Panc1 (cell line): ENCODE results near the gene PXK.

ENCODE experiments used
- POLR2AphosphoS5 ChIP-seq: IDR thresholded peaks from 2 replicates; pipeline ENCODE4 v1.6.1; 2012; ENCODE audit warnings: mild to moderate bottlenecking, low read depth, low read length, moderate library complexity
- SIN3A ChIP-seq: IDR thresholded peaks from 2 replicates; pipeline ENCODE4 v1.6.1; 2012; ENCODE audit warnings: low read depth, mild to moderate bottlenecking, low read length, moderate library complexity, borderline replicate concordance; ENCODE audit not compliant: insufficient read depth
- TF ChIP-seq, protein P1 (sequence below): fragments of 450-650 bp; IDR thresholded peaks from 2 replicates; pipeline ENCODE4 v1.5.1; 2017; ENCODE audit warnings: mild to moderate bottlenecking
- TF ChIP-seq, protein P2 (sequence below), 2 experiments: IDR thresholded peaks; 2 replicates each; pipeline ENCODE4 v1.6.1; 2011 to 2012; ENCODE audit warnings: low read depth in 2 of 2, control low read depth in 1 of 2, low read length in 1 of 2, mild to moderate bottlenecking in 1 of 2, moderate library complexity in 1 of 2; ENCODE audit not compliant: insufficient read depth in 1 of 2

DNA sequence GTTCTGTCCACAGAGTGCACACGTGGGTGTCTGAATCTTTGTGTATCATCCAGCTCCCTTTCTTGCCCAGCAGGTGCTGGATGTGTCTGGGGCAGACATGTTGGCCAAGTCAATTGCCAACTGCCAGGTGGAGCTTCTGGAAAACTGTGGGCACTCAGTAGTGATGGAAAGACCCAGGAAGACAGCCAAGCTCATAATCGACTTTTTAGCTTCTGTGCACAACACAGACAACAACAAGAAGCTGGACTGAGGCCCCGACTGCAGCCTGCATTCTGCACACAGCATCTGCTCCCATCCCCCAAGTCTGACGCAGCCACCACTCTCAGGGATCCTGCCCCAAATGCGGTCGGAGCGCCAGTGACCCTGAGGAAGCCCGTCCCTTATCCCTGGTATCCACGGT, 39.2 kb upstream of the PXK start:
- TF ChIP-seq, protein P1, sequence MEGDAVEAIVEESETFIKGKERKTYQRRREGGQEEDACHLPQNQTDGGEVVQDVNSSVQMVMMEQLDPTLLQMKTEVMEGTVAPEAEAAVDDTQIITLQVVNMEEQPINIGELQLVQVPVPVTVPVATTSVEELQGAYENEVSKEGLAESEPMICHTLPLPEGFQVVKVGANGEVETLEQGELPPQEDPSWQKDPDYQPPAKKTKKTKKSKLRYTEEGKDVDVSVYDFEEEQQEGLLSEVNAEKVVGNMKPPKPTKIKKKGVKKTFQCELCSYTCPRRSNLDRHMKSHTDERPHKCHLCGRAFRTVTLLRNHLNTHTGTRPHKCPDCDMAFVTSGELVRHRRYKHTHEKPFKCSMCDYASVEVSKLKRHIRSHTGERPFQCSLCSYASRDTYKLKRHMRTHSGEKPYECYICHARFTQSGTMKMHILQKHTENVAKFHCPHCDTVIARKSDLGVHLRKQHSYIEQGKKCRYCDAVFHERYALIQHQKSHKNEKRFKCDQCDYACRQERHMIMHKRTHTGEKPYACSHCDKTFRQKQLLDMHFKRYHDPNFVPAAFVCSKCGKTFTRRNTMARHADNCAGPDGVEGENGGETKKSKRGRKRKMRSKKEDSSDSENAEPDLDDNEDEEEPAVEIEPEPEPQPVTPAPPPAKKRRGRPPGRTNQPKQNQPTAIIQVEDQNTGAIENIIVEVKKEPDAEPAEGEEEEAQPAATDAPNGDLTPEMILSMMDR, result no peak
- TF ChIP-seq SIN3A, result no peak
- TF ChIP-seq POLR2AphosphoS5, result no peak
- TF ChIP-seq, protein P2, sequence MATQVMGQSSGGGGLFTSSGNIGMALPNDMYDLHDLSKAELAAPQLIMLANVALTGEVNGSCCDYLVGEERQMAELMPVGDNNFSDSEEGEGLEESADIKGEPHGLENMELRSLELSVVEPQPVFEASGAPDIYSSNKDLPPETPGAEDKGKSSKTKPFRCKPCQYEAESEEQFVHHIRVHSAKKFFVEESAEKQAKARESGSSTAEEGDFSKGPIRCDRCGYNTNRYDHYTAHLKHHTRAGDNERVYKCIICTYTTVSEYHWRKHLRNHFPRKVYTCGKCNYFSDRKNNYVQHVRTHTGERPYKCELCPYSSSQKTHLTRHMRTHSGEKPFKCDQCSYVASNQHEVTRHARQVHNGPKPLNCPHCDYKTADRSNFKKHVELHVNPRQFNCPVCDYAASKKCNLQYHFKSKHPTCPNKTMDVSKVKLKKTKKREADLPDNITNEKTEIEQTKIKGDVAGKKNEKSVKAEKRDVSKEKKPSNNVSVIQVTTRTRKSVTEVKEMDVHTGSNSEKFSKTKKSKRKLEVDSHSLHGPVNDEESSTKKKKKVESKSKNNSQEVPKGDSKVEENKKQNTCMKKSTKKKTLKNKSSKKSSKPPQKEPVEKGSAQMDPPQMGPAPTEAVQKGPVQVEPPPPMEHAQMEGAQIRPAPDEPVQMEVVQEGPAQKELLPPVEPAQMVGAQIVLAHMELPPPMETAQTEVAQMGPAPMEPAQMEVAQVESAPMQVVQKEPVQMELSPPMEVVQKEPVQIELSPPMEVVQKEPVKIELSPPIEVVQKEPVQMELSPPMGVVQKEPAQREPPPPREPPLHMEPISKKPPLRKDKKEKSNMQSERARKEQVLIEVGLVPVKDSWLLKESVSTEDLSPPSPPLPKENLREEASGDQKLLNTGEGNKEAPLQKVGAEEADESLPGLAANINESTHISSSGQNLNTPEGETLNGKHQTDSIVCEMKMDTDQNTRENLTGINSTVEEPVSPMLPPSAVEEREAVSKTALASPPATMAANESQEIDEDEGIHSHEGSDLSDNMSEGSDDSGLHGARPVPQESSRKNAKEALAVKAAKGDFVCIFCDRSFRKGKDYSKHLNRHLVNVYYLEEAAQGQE (IDR thresholded peaks at IDR 0.05; ENCODE audit: insufficient read depth in 1 of 2, low read depth in 2 of 2, low read length in 1 of 2), result no peak
